ENCODE results near the gene EPN1.

- no peak for TF ChIP-seq CTCF (IDR thresholded peaks at IDR 0.05)
- TF ChIP-seq POLR2A (IDR thresholded peaks at IDR 0.05), result no peak
Observed at GRCh38 chr19:55672418-55672817, 2.6 kb upstream of the EPN1 start.
